ENCODE data around the gene NWD2. TPM values are rescaled to one million over a fixed set of nuclear protein-coding genes. Genes with fewer than 3 reads are reported as not detected.

NWD2 gene
- total RNA-seq, 1 experiment from 2014 or later, result not detected

GRCh38 chr4:37383579-37384229, 139.2 kb downstream of the NWD2 start:
- Histone ChIP-seq H3K36me3 (ENCODE audit: control insufficient read depth in 1 of 2, insufficient read depth in 2 of 2, low read length in 2 of 2) (no peaks in the 10 kb centered on the region), H2AFZ (ENCODE audit: low read depth, low read length, poor library complexity, severe bottlenecking) (no peak overlapping the region), H3K9me2 (ENCODE audit: insufficient read depth) (no peaks in the 10 kb centered on the region), H3K9me3 (ENCODE audit: control insufficient read depth in 1 of 2, insufficient read depth in 1 of 2, low read depth in 1 of 2, low read length in 2 of 2) (no peaks in the 10 kb centered on the region), H3K27ac (ENCODE audit: low read depth, low read length) (no peak overlapping the region), H3K4me3 (replicated peaks in 1 of 2; ENCODE audit: low read depth in 1 of 2, low read length in 2 of 2) (no peak overlapping the region), H3K79me2 (ENCODE audit: insufficient read depth, low read length) (no peaks in the 10 kb centered on the region), H3K27me3 (ENCODE audit: insufficient read depth, low read length) (no peaks in the 10 kb centered on the region), H3K4me2 (ENCODE audit: low read length) (no peak overlapping the region), H3K4me1 (ENCODE audit: control insufficient read depth in 1 of 2, insufficient read depth in 2 of 2, low read length in 2 of 2) (no peaks in the 10 kb centered on the region), H3K9ac (ENCODE audit: low read length) (no peak overlapping the region), H4K20me1 (ENCODE audit: insufficient read depth) (no peaks in the 10 kb centered on the region)
- intact Hi-C loops (cut with micrococcal nuclease), result loop anchor here (2.0 to 10.0 kb wide), 3 partner anchors 196 to 969 kb away; no protein-coding TSS in a partner anchor
- BruUV-seq (replicated peaks), result no TSS peak
- ChIA-PET CTCF (interaction anchor here (1.0 kb wide), 1 partner anchor 983 kb away, joined by 3 read pairs; no protein-coding TSS in a partner anchor), POLR2A (no interaction called here), RAD21 (ENCODE audit: low non-redundant PET in 1 of 2, low total read pairs in 2 of 2, uncharacterized antibody in 2 of 2, unreplicated experiment in 2 of 2) (no interaction called here)
- ATAC-seq (peak; percentile 85), DNase-seq (ENCODE audit: low read depth, low spot score) (peak; percentile 36)
- TF ChIP-seq RAD21 (IDR thresholded peaks at IDR 0.05; ENCODE audit: low read depth) (peak; percentile 68), EZH2 (IDR thresholded peaks at IDR 0.05) (no peak), CTCF (IDR thresholded peaks at IDR 0.05 in 2 of 3, conservative IDR thresholded peaks at IDR 0.05 in 1 of 3; ENCODE audit: borderline replicate concordance in 1 of 3, insufficient read depth in 1 of 3, low read depth in 2 of 3, low read length in 2 of 3) (peak; percentile 66 to 78 (median 70))

- ChIA-PET CTCF (no interaction called here), RAD21 (ENCODE audit: low non-redundant PET in 1 of 2, low total read pairs in 2 of 2, uncharacterized antibody in 2 of 2, unreplicated experiment in 2 of 2) (no interaction called here), POLR2A (no interaction called here)
- Histone ChIP-seq H3K4me1 (ENCODE audit: control insufficient read depth in 1 of 2, insufficient read depth in 2 of 2, low read length in 2 of 2) (no peaks in the 10 kb centered on the region), H3K9ac (ENCODE audit: low read length) (no peak overlapping the region), H3K4me2 (ENCODE audit: low read length) (no peak overlapping the region), H4K20me1 (ENCODE audit: insufficient read depth) (no peaks in the 10 kb centered on the region), H3K27ac (ENCODE audit: low read depth, low read length) (no peak overlapping the region), H3K4me3 (replicated peaks in 1 of 2; ENCODE audit: low read depth in 1 of 2, low read length in 2 of 2) (no peak overlapping the region), H2AFZ (ENCODE audit: low read depth, low read length, poor library complexity, severe bottlenecking) (no peak overlapping the region), H3K9me2 (ENCODE audit: insufficient read depth) (no peaks in the 10 kb centered on the region), H3K9me3 (ENCODE audit: control insufficient read depth in 1 of 2, insufficient read depth in 1 of 2, low read depth in 1 of 2, low read length in 2 of 2) (no peaks in the 10 kb centered on the region), H3K79me2 (ENCODE audit: insufficient read depth, low read length) (no peaks in the 10 kb centered on the region), H3K36me3 (ENCODE audit: control insufficient read depth in 1 of 2, insufficient read depth in 2 of 2, low read length in 2 of 2) (no peaks in the 10 kb centered on the region), H3K27me3 (ENCODE audit: insufficient read depth, low read length) (no peaks in the 10 kb centered on the region)
- ATAC-seq (no peak), DNase-seq (ENCODE audit: low read depth, low spot score) (no peak)
- intact Hi-C loops (cut with micrococcal nuclease), result loop anchor here (10.0 kb wide), 1 partner anchor 321 kb away; no protein-coding TSS in a partner anchor
- TF ChIP-seq YY1 (IDR thresholded peaks at IDR 0.05; ENCODE audit: extremely low read depth, insufficient replicate concordance, low read depth, low read length) (no peak), FOSL1 (IDR thresholded peaks at IDR 0.05; ENCODE audit: low read depth) (no peak)
- no TSS peak for BruUV-seq (replicated peaks)
These were observed 140.9 kb downstream of the NWD2 start for GRCh38 chr4:37385424-37385823.

Measured in HCT116 (cell line).